Measurements from ENCODE around the gene PARD3. TPM values are rescaled to one million over a fixed set of nuclear protein-coding genes. Genes with fewer than 3 reads are reported as not detected.

The PARD3 gene
- polyA plus RNA-seq, 3 donors from 2014 or later, result 0.72 TPM; not detected in 2

GRCh38 chr10:34250722-34251121 is 564.4 kb downstream of the PARD3 start:
- Mint-ChIP-seq H3K4me3 (no peak overlapping the region), H3K36me3 (no peaks in the 10 kb centered on the region), H3K27me3 (ENCODE audit: low read depth in 3 of 3) (peaks cover 0 to 3% (median 3%) of the 10 kb centered on the region in 3 donors), H3K9me3 (no peaks in the 10 kb centered on the region), H3K27ac (no peak overlapping the region), H3K4me1 (no peaks in the 10 kb centered on the region)
- DNase-seq, result no peak

GRCh38 chr10:34249634-34250033 is 565.5 kb downstream of the PARD3 start:
- Mint-ChIP-seq H3K4me3 (no peak overlapping the region), H3K9me3 (no peaks in the 10 kb centered on the region), H3K4me1 (no peaks in the 10 kb centered on the region), H3K27me3 (ENCODE audit: low read depth in 3 of 3) (peaks cover 0 to 6% (median 3%) of the 10 kb centered on the region in 3 donors), H3K36me3 (no peaks in the 10 kb centered on the region), H3K27ac (no peak overlapping the region)
- DNase-seq, result no peak

- Mint-ChIP-seq H3K9me3 (no peaks in the 10 kb centered on the region), H3K4me3 (no peak overlapping the region)
These were observed 567.5 kb downstream of the PARD3 start for GRCh38 chr10:34247560-34247959.

GRCh38 chr10:34244756-34245484 is 570.2 kb downstream of the PARD3 start:
- Mint-ChIP-seq H3K4me3 (no peak overlapping the region), H3K4me1 (no peaks in the 10 kb centered on the region), H3K9me3 (no peaks in the 10 kb centered on the region), H3K36me3 (no peaks in the 10 kb centered on the region), H3K27me3 (ENCODE audit: low read depth in 3 of 3) (peaks cover 2 to 6% (median 6%) of the 10 kb centered on the region in 3 donors), H3K27ac (no peak overlapping the region)
- DNase-seq, result no peak

More at GRCh38 chr10:34247560-34247959, 567.5 kb downstream of the PARD3 start:
- Mint-ChIP-seq H3K27me3 (ENCODE audit: low read depth in 3 of 3) (peaks cover 0 to 6% (median 3%) of the 10 kb centered on the region in 3 donors), H3K36me3 (no peaks in the 10 kb centered on the region), H3K27ac (no peak overlapping the region), H3K4me1 (no peaks in the 10 kb centered on the region)
- DNase-seq, result no peak

GRCh38 chr10:34241226-34242000 is 573.7 kb downstream of the PARD3 start:
- DNase-seq, result no peak
- Mint-ChIP-seq H3K9me3 (no peaks in the 10 kb centered on the region), H3K27me3 (ENCODE audit: low read depth in 3 of 3) (peaks cover 2 to 6% (median 3%) of the 10 kb centered on the region in 3 donors), H3K4me1 (no peaks in the 10 kb centered on the region), H3K36me3 (no peaks in the 10 kb centered on the region), H3K4me3 (no peak overlapping the region), H3K27ac (peak overlapping the region in 1 of 6 donors; percentile 17)

- Mint-ChIP-seq H3K9me3 (no peaks in the 10 kb centered on the region), H3K4me3 (no peak overlapping the region), H3K4me1 (no peaks in the 10 kb centered on the region), H3K36me3 (no peaks in the 10 kb centered on the region), H3K27ac (no peak overlapping the region), H3K27me3 (ENCODE audit: low read depth in 3 of 3) (peaks cover 0 to 3% (median 2%) of the 10 kb centered on the region in 3 donors)
- no peak for DNase-seq
These were observed 575.1 kb downstream of the PARD3 start for GRCh38 chr10:34240039-34240438.

- peaks cover 0 to 5% (median 2%) of the 10 kb centered on the region in 3 donors for H3K27me3 Mint-ChIP-seq (ENCODE audit: low read depth in 3 of 3)
These were observed 577.1 kb downstream of the PARD3 start for GRCh38 chr10:34237898-34238455.

GRCh38 chr10:34236931-34237330 is 578.2 kb downstream of the PARD3 start:
- no peaks in the 10 kb centered on the region for H3K4me1 Mint-ChIP-seq
- no peak for DNase-seq
- H3K27ac Mint-ChIP-seq, result no peak overlapping the region
- peaks cover 0 to 5% (median 2%) of the 10 kb centered on the region in 3 donors for H3K27me3 Mint-ChIP-seq (ENCODE audit: low read depth in 3 of 3)
- no peaks in the 10 kb centered on the region for H3K9me3 Mint-ChIP-seq
- no peak overlapping the region for H3K4me3 Mint-ChIP-seq
- no peaks in the 10 kb centered on the region for H3K36me3 Mint-ChIP-seq

More at GRCh38 chr10:34237898-34238455, 577.1 kb downstream of the PARD3 start:
- Mint-ChIP-seq H3K9me3 (no peaks in the 10 kb centered on the region), H3K27ac (no peak overlapping the region), H3K4me1 (no peaks in the 10 kb centered on the region), H3K36me3 (no peaks in the 10 kb centered on the region), H3K4me3 (no peak overlapping the region)
- no peak for DNase-seq

- Mint-ChIP-seq H3K4me1 (no peaks in the 10 kb centered on the region), H3K36me3 (no peaks in the 10 kb centered on the region), H3K27ac (no peak overlapping the region), H3K27me3 (ENCODE audit: low read depth in 3 of 3) (peaks cover 0 to 2% (median 0%) of the 10 kb centered on the region in 3 donors), H3K9me3 (no peaks in the 10 kb centered on the region), H3K4me3 (no peak overlapping the region)
- no peak for DNase-seq
These were observed 579.8 kb downstream of the PARD3 start for GRCh38 chr10:34235164-34235832.

GRCh38 chr10:34232481-34232880 is 582.6 kb downstream of the PARD3 start:
- no peak overlapping the region for H3K4me3 Mint-ChIP-seq
- no peaks in the 10 kb centered on the region for H3K4me1 Mint-ChIP-seq
- no peak overlapping the region for H3K27ac Mint-ChIP-seq

GRCh38 chr10:34231441-34232180 is 583.5 kb downstream of the PARD3 start:
- Mint-ChIP-seq H3K4me1 (no peaks in the 10 kb centered on the region), H3K27me3 (ENCODE audit: low read depth in 3 of 3) (peaks cover 0 to 4% (median 2%) of the 10 kb centered on the region in 3 donors), H3K9me3 (no peaks in the 10 kb centered on the region), H3K4me3 (no peak overlapping the region), H3K27ac (no peak overlapping the region), H3K36me3 (no peaks in the 10 kb centered on the region)
- DNase-seq, result no peak

More at GRCh38 chr10:34232481-34232880, 582.6 kb downstream of the PARD3 start:
- no peak for DNase-seq
- no peaks in the 10 kb centered on the region for H3K36me3 Mint-ChIP-seq
- no peaks in the 10 kb centered on the region for H3K9me3 Mint-ChIP-seq
- H3K27me3 Mint-ChIP-seq (ENCODE audit: low read depth in 3 of 3), result peaks cover 0 to 4% (median 2%) of the 10 kb centered on the region in 3 donors

GRCh38 chr10:34229917-34230316 is 585.2 kb downstream of the PARD3 start:
- H3K4me1 Mint-ChIP-seq, result no peaks in the 10 kb centered on the region
- peaks cover 0 to 14% (median 4%) of the 10 kb centered on the region in 3 donors for H3K27me3 Mint-ChIP-seq (ENCODE audit: low read depth in 3 of 3)
- H3K36me3 Mint-ChIP-seq, result no peaks in the 10 kb centered on the region
- H3K9me3 Mint-ChIP-seq, result peaks cover 0 to 1% (median 0%) of the 10 kb centered on the region in 6 donors
- no peak overlapping the region for H3K27ac Mint-ChIP-seq
- DNase-seq, result no peak
- no peak overlapping the region for H3K4me3 Mint-ChIP-seq

- Mint-ChIP-seq H3K36me3 (no peaks in the 10 kb centered on the region), H3K27ac (no peak overlapping the region), H3K4me1 (no peaks in the 10 kb centered on the region), H3K4me3 (no peak overlapping the region), H3K27me3 (ENCODE audit: low read depth in 3 of 3) (peaks cover 0 to 14% (median 4%) of the 10 kb centered on the region in 3 donors), H3K9me3 (peaks cover 0 to 1% (median 0%) of the 10 kb centered on the region in 6 donors)
- DNase-seq, result no peak
These were observed 587.0 kb downstream of the PARD3 start for GRCh38 chr10:34228066-34228465.
